DND-41 (cell line): ENCODE measurements around the gene PARVB.

ENCODE experiments used
- CTCF ChIP-seq: IDR thresholded peaks from 2 replicates; pipeline ENCODE4 v1.5.1; 2012; ENCODE audit warnings: borderline replicate concordance, low read length, moderate library complexity, mild to moderate bottlenecking; ENCODE audit not compliant: poor library complexity, severe bottlenecking; ENCODE audit errors: extremely low read depth
- EZH2 ChIP-seq: IDR thresholded peaks from 3 replicates; pipeline ENCODE4 v1.6.1; 2012; ENCODE audit warnings: borderline replicate concordance, low read depth, mild to moderate bottlenecking, moderate library complexity, low read length, inconsistent platforms; ENCODE audit not compliant: severe bottlenecking

GRCh38 chr22:44181033-44181911 lies 157.2 kb downstream of the PARVB start:
- TF ChIP-seq CTCF = no peak
- TF ChIP-seq EZH2 = no peak
